CD8-positive, alpha-beta memory T cell (primary cell): Measurements from ENCODE around the gene ZNF664. TPM values are rescaled to one million over a fixed set of nuclear protein-coding genes. Genes with fewer than 3 reads are reported as not detected.

ENCODE experiments used
- CTCF ChIA-PET: fragments of 350-600 bp; sonication (Branson Sonifier 250); formaldehyde crosslinking; loops from one replicate; lab custom pipeline; 2021; ENCODE audit warnings: antibody characterized with exemption; lab: Charles Lee
- POLR2A ChIA-PET: fragments of 350-600 bp; sonication (Branson Sonifier 250); formaldehyde crosslinking; loops from one replicate; lab custom pipeline; 2021; ENCODE audit warnings: antibody characterized with exemption; lab: Charles Lee
- DNase-seq, 5 donors: peaks; one replicate each; pipeline versions ENCODE4 v3.0.0 to v3.0.0-alpha.2; 2020 to 2022; ENCODE audit warnings: mixed read lengths in 1 of 5
- H3K27ac ChIP-seq: one replicate; pipeline ENCODE4 v1.7.0; 2013; ENCODE audit warnings: low read depth, mild to moderate bottlenecking, low read length, moderate library complexity
- H3K27me3 ChIP-seq: 2 replicates; pipeline ENCODE4 v1.7.0; 2013; ENCODE audit warnings: low read length, mild to moderate bottlenecking; ENCODE audit not compliant: insufficient read depth, poor library complexity, severe bottlenecking
- H3K36me3 ChIP-seq: 2 replicates; pipeline ENCODE4 v1.7.0; 2013; ENCODE audit warnings: mild to moderate bottlenecking, low read length, moderate library complexity; ENCODE audit not compliant: insufficient read depth
- H3K4me1 ChIP-seq: 2 replicates; pipeline ENCODE4 v1.7.0; 2013; ENCODE audit warnings: mild to moderate bottlenecking, low read length, moderate library complexity; ENCODE audit not compliant: insufficient read depth
- H3K4me3 ChIP-seq: 2 replicates; pipeline ENCODE4 v1.7.0; 2013; ENCODE audit warnings: mild to moderate bottlenecking, low read length
- H3K9me3 ChIP-seq: 2 replicates; pipeline ENCODE4 v1.7.0; 2013; ENCODE audit warnings: mild to moderate bottlenecking, low read length
- H3K27ac Mint-ChIP-seq, 8 donors: one replicate each; pipeline ENCODE4 v1.8.0; 2020 to 2021; ENCODE audit warnings: mixed read lengths in 8 of 8, mild to moderate bottlenecking in 6 of 8, inconsistent platforms in 3 of 8, moderate library complexity in 3 of 8
- H3K27me3 Mint-ChIP-seq, 2 donors: one replicate each; pipeline ENCODE4 v1.8.0; 2020 to 2021; ENCODE audit warnings: mixed read lengths in 2 of 2, mild to moderate bottlenecking in 1 of 2, moderate library complexity in 1 of 2
- H3K36me3 Mint-ChIP-seq, 3 donors: one replicate each; pipeline ENCODE4 v1.8.0; 2020 to 2021; ENCODE audit warnings: mixed read lengths in 3 of 3, inconsistent platforms in 1 of 3, mild to moderate bottlenecking in 1 of 3
- H3K4me1 Mint-ChIP-seq, 3 donors: one replicate each; pipeline ENCODE4 v1.8.0; 2020 to 2021; ENCODE audit warnings: mixed read lengths in 3 of 3, inconsistent platforms in 1 of 3, mild to moderate bottlenecking in 1 of 3
- H3K4me3 Mint-ChIP-seq, 7 donors: one replicate each; pipeline ENCODE4 v1.8.0; 2020 to 2021; ENCODE audit warnings: mixed read lengths in 7 of 7, mild to moderate bottlenecking in 6 of 7, moderate library complexity in 4 of 7, inconsistent platforms in 2 of 7
- H3K9me3 Mint-ChIP-seq, 5 donors: one replicate each; pipeline ENCODE4 v1.8.0; 2020 to 2022; ENCODE audit warnings: mixed read lengths in 5 of 5, mild to moderate bottlenecking in 3 of 5, moderate library complexity in 2 of 5, inconsistent platforms in 1 of 5
- polyA plus RNA-seq: library from polyadenylated mRNA; unstranded; fragments of 300-500 nt; fragmentation: Illumina TruSeq; gene quantifications from one replicate; pipeline ENCODE4 v1.2.3, GENCODE V29; 2021
- total RNA-seq, 2 experiments: library from RNA; stranded (reverse); gene quantifications; one replicate each; pipeline ENCODE4 v1.2.3, GENCODE V29; 2021

The ZNF664 gene
- total and polyA plus RNA-seq, 3 experiments from 2014 or later: 10.8 to 75.8 (median 73.0) TPM

DNA sequence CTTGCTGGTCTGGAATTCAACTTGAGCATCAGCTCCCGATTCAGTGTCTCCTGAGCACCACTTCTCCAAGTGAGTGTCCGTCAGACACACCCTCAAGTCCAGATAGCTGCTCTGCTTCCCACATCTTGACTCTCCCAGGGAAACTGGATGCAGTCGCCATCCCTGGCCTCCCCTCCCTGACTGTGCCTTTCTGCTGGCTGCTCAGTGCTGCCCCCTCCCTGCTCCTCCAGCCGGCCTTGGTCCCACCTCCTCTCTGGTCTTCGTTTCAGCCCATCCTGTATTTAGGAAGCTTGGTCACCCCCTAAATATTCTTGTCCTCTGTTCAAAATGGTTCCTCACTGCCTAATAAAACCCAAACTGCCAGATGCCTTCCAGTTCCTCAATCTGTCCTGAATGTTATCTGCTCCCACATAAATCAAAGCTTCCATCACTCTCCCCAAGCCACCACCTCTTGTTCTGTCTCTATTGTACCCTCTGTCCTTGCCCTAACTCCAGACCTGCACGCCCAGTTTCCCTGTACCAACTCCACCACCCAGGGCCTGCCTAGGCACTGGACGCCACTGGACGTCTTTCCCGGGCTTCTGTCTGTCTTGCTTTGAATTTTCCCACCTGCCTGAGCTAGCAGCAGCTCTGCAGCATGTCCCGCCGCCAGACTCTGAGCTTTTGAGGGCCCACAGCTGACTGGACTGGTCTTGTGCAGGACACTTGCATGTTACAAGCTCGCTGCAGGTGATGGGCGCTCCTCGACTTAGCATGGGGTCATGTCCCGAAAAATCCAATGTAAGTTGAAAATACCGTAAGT lies 34.1 kb upstream of the ZNF664 start:
- H3K9me3 ChIP-seq: no peaks in the 10 kb centered on the region
- no peaks in the 10 kb centered on the region for H3K27me3 Mint-ChIP-seq
- ChIA-PET CTCF (interaction anchor here (1.2 to 1.8 kb wide), 2 partner anchors 26 to 33 kb away, joined by 4 to 8 read pairs; no protein-coding TSS in a partner anchor), POLR2A (no interaction called here)
- peak overlapping the region; percentile 38 for H3K4me3 ChIP-seq
- peaks cover 28 to 36% (median 29%) of the 10 kb centered on the region in 3 donors for H3K4me1 Mint-ChIP-seq
- H3K4me1 ChIP-seq: peaks cover 21% of the 10 kb centered on the region
- peak overlapping the region; percentile 85 to 99 (median 94) for H3K27ac Mint-ChIP-seq
- peak overlapping the region; percentile 64 to 89 (median 77) for H3K4me3 Mint-ChIP-seq
- no peaks in the 10 kb centered on the region for H3K9me3 Mint-ChIP-seq
- H3K27me3 ChIP-seq: no peaks in the 10 kb centered on the region
- peak overlapping the region; percentile 12 for H3K27ac ChIP-seq
- DNase-seq: no peak
- H3K36me3 ChIP-seq: no peaks in the 10 kb centered on the region
- peaks cover 14 to 50% (median 22%) of the 10 kb centered on the region in 3 donors for H3K36me3 Mint-ChIP-seq

DNA sequence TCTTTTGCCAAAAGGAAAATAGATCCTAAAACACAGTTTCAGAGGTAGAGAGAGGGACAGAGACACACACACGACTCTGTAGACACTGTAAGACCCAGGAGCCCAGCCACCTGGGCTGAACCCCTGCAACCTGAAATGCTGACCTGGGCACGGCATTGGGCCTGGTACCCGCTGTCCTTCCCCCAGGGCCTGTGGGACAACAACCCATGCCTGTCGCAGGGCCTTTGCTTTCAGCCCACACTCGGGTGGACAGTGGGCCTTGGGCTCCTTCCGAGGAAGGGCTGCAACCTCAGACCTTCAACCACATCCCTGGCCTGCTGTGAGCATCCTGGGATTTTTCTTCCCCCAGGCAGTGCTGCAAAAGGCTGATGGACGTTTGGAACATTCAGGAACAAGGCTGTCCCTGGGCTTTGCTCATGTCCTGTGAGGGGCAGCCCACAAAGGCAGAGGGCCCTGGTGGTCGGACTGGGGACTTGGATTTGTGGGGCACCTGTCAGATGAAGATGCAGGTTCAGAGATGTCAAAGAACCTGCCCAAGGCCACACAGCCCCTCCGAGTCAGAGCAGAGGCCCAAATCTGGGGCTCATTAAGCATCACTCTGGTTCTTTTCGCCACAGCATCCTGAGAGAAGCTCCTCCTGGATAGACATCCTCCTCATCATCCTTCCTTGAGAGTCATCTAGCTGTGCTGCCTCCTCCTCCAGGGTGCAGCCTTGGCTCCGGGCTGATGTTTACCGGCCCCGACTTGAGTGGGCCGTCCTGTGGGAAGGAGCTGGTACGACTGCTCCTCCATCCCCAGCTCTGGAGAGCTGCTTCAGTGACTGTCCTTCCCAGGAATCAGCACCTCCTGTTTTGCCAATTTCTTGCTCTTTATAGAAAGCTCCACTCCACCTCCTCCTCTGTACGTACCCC lies 33.0 kb upstream of the ZNF664 start:
- Mint-ChIP-seq H3K9me3 (no peaks in the 10 kb centered on the region), H3K36me3 (peaks cover 14 to 57% (median 23%) of the 10 kb centered on the region in 3 donors), H3K27ac (peak overlapping the region in 5 of 8 donors; percentile 35 to 82 (median 51)), H3K4me3 (peak overlapping the region in 1 of 7 donors; percentile 42), H3K4me1 (peaks cover 28 to 29% (median 28%) of the 10 kb centered on the region in 3 donors), H3K27me3 (no peaks in the 10 kb centered on the region)
- Histone ChIP-seq H3K27ac (no peak overlapping the region), H3K4me3 (no peak overlapping the region), H3K36me3 (no peaks in the 10 kb centered on the region), H3K4me1 (peaks cover 21% of the 10 kb centered on the region), H3K27me3 (no peaks in the 10 kb centered on the region), H3K9me3 (no peaks in the 10 kb centered on the region)
- POLR2A ChIA-PET: no interaction called here
- CTCF ChIA-PET: interaction anchor here (1.8 kb wide), 1 partner anchor 34 kb away, joined by 8 read pairs; no protein-coding TSS in a partner anchor
- DNase-seq: no peak

DNA sequence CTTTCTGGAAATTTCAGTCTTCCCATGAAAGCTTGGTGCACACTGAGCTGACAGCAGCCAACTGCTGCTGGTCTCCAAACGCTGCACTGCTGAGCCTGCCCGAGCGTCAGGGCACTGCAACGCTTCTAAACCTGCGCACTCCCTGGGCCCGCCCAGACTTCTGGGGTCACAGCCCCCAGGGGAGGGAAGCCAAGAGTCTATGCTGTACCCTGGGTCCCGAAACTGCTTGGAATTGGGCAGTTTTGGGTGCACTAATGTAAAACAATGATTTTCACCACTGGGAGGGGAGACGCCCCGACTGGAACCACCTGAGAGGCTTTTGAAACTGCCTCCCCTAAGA lies 32.4 kb upstream of the ZNF664 start:
- H3K9me3 ChIP-seq: no peaks in the 10 kb centered on the region
- no peaks in the 10 kb centered on the region for H3K27me3 ChIP-seq
- H3K9me3 Mint-ChIP-seq: no peaks in the 10 kb centered on the region
- H3K4me3 Mint-ChIP-seq: peak overlapping the region in 1 of 7 donors; percentile 42
- H3K36me3 Mint-ChIP-seq: peaks cover 14 to 63% (median 23%) of the 10 kb centered on the region in 3 donors
- H3K27ac ChIP-seq: no peak overlapping the region
- H3K36me3 ChIP-seq: peaks cover 2% of the 10 kb centered on the region
- ChIA-PET CTCF (no interaction called here), POLR2A (no interaction called here)
- H3K27ac Mint-ChIP-seq: peak overlapping the region in 2 of 8 donors; percentile 50 to 75
- H3K4me1 Mint-ChIP-seq: peaks cover 28 to 29% (median 28%) of the 10 kb centered on the region in 3 donors
- no peak for DNase-seq
- H3K4me1 ChIP-seq: peaks cover 21% of the 10 kb centered on the region
- no peak overlapping the region for H3K4me3 ChIP-seq
- no peaks in the 10 kb centered on the region for H3K27me3 Mint-ChIP-seq

GRCh38 chr12:123941000-123941399 lies 32.0 kb upstream of the ZNF664 start:
- H3K36me3 Mint-ChIP-seq: peaks cover 14 to 67% (median 26%) of the 10 kb centered on the region in 3 donors
- CTCF ChIA-PET: no interaction called here
- no peaks in the 10 kb centered on the region for H3K9me3 Mint-ChIP-seq
- no peaks in the 10 kb centered on the region for H3K27me3 Mint-ChIP-seq
- H3K4me1 Mint-ChIP-seq: peaks cover 28 to 33% (median 28%) of the 10 kb centered on the region in 3 donors
- peak overlapping the region in 1 of 8 donors; percentile 75 for H3K27ac Mint-ChIP-seq
- Histone ChIP-seq H3K4me3 (no peak overlapping the region), H3K27me3 (no peaks in the 10 kb centered on the region), H3K36me3 (peaks cover 6% of the 10 kb centered on the region), H3K27ac (no peak overlapping the region), H3K9me3 (no peaks in the 10 kb centered on the region), H3K4me1 (peaks cover 21% of the 10 kb centered on the region)
- POLR2A ChIA-PET: no interaction called here
- DNase-seq: no peak
- H3K4me3 Mint-ChIP-seq: no peak overlapping the region

GRCh38 chr12:123941624-123942237 lies 31.3 kb upstream of the ZNF664 start:
- POLR2A ChIA-PET: no interaction called here
- H3K27ac Mint-ChIP-seq: peak overlapping the region in 2 of 8 donors; percentile 44 to 61
- no peak overlapping the region for H3K4me3 Mint-ChIP-seq
- H3K4me1 Mint-ChIP-seq: peaks cover 22 to 29% (median 23%) of the 10 kb centered on the region in 3 donors
- Histone ChIP-seq H3K4me1 (peaks cover 21% of the 10 kb centered on the region), H3K27me3 (no peaks in the 10 kb centered on the region), H3K4me3 (no peak overlapping the region), H3K36me3 (peaks cover 6% of the 10 kb centered on the region), H3K9me3 (no peaks in the 10 kb centered on the region), H3K27ac (no peak overlapping the region)
- H3K9me3 Mint-ChIP-seq: no peaks in the 10 kb centered on the region
- peaks cover 14 to 65% (median 22%) of the 10 kb centered on the region in 3 donors for H3K36me3 Mint-ChIP-seq
- no peaks in the 10 kb centered on the region for H3K27me3 Mint-ChIP-seq
- no peak for DNase-seq
- CTCF ChIA-PET: no interaction called here

DNA sequence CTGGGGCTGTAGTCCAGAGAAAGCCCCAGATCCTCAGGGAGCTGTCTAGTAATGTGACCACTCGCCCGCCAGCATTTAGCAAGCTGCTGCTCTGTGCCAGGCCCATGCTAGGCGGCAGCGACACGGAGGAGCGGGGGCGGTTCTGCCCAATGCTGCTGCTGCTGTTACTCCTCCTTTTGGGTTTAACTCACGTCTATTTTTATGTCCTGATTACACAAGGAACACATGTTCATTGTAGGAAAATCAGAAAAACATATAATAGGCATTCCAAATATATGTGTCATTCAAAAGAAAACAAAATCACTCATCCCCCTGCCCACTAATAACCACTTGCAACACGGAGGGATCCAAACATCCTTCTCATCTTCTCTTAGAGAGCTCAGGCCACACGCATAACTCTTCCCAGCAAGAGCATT lies 30.8 kb upstream of the ZNF664 start:
- Mint-ChIP-seq H3K36me3 (peaks cover 14 to 64% (median 22%) of the 10 kb centered on the region in 3 donors), H3K4me1 (peaks cover 21 to 27% (median 22%) of the 10 kb centered on the region in 3 donors), H3K9me3 (no peaks in the 10 kb centered on the region), H3K4me3 (no peak overlapping the region), H3K27ac (peak overlapping the region in 1 of 8 donors; percentile 19), H3K27me3 (no peaks in the 10 kb centered on the region)
- no peak for DNase-seq
- peaks cover 19% of the 10 kb centered on the region for H3K4me1 ChIP-seq
- H3K36me3 ChIP-seq: peaks cover 6% of the 10 kb centered on the region
- H3K27ac ChIP-seq: no peak overlapping the region
- no peaks in the 10 kb centered on the region for H3K9me3 ChIP-seq
- H3K4me3 ChIP-seq: no peak overlapping the region
- CTCF ChIA-PET: no interaction called here
- H3K27me3 ChIP-seq: no peaks in the 10 kb centered on the region
- POLR2A ChIA-PET: no interaction called here

DNA sequence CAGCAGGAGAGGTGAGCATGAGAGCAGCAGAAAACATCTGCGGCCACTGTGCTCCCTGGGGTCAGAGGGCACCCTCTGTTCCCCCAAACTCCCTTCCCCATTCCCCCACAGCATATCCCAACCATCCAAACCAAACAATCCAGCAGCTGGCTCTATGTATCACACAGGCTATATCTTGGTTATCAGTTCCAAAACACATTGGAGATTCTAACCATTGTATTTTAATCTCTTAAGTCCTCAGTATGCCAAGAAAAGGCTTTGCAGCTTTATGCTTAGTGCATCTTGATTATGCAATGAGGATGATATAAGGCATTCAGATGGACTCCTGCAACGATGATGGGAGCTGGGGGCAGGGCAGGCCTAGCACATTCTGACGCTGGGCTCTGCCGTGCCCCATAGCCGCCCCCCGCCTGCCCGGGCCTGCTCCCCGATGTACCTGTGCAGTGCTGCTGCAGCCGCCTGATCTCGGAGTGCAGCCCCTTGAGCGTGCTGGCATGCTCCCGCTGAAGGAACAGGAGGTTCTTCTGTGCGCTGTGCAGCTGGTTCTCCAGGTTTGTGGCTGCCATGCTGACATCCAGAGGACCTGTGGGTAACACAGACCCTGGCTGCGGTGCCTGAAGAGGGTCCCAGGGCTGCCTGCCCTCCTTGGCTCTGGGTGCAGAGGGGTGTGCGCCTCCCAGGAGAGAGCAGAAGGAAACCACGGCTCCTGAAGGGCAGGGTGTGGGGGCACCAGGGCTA lies 29.9 kb upstream of the ZNF664 start:
- H3K27me3 Mint-ChIP-seq: no peaks in the 10 kb centered on the region
- no peak for DNase-seq
- POLR2A ChIA-PET: no interaction called here
- H3K27ac ChIP-seq: no peak overlapping the region
- CTCF ChIA-PET: interaction anchor here (1.5 kb wide), 1 partner anchor 41 kb away, joined by 3 read pairs; no protein-coding TSS in a partner anchor
- H3K27ac Mint-ChIP-seq: peak overlapping the region in 1 of 8 donors; percentile 36
- H3K4me3 ChIP-seq: no peak overlapping the region
- H3K36me3 ChIP-seq: peaks cover 6% of the 10 kb centered on the region
- peaks cover 13 to 22% (median 17%) of the 10 kb centered on the region in 3 donors for H3K4me1 Mint-ChIP-seq
- H3K9me3 Mint-ChIP-seq: no peaks in the 10 kb centered on the region
- peaks cover 14 to 61% (median 18%) of the 10 kb centered on the region in 3 donors for H3K36me3 Mint-ChIP-seq
- H3K4me1 ChIP-seq: peaks cover 11% of the 10 kb centered on the region
- H3K4me3 Mint-ChIP-seq: no peak overlapping the region
- no peaks in the 10 kb centered on the region for H3K9me3 ChIP-seq
- no peaks in the 10 kb centered on the region for H3K27me3 ChIP-seq
